ENCODE results near the gene CUEDC1. TPM values are rescaled to one million over a fixed set of nuclear protein-coding genes. Genes with fewer than 3 reads are reported as not detected.

CUEDC1 gene
- total and polyA plus RNA-seq, 2 of the 13 experiments (the other 11 are each of a cell fraction or from before 2014, with no cell fraction given): 7.4 to 12.9 TPM

DNA sequence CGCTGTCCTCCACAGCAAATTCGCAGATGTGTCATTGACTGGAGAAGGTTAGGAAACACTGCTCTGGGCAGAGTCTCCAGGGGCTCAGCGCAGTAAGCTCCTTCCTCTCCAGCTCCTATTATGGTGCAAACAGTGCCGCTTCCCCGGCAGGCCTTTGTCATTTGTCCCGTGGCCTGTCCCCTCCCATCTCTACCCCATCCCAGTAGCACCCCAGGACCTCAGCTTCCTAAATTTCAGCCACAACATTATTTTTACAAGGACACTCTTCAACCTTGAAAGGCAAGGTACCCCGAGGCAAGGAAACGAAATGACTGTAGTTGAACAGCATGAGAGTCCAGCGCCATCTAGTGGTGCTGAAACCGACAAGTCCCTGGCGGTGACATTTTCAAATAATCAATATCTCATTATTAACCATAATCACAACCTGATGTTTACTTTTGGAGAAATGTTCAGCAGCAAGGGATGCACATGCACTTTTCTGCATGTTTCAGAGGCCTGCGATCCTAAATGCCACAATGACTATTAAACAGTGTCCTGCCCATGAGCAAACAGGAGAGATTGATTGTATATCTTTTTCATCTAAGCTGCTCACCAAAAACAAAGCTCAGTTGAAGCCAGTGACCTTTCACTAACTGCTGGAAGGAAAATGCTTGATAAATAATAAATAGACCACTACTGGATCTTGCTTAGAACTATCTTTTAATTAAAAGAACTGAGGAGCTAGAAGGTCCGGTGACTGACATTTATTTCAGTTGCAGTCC lies 121.9 kb downstream of the CUEDC1 start (continued):
- TF ChIP-seq, protein P1, sequence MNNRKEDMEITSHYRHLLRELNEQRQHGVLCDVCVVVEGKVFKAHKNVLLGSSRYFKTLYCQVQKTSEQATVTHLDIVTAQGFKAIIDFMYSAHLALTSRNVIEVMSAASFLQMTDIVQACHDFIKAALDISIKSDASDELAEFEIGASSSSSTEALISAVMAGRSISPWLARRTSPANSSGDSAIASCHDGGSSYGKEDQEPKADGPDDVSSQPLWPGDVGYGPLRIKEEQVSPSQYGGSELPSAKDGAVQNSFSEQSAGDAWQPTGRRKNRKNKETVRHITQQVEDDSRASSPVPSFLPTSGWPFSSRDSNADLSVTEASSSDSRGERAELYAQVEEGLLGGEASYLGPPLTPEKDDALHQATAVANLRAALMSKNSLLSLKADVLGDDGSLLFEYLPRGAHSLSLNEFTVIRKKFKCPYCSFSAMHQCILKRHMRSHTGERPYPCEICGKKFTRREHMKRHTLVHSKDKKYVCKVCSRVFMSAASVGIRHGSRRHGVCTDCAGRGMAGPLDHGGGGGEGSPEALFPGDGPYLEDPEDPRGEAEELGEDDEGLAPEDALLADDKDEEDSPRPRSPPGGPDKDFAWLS (CRISPR knock-in tag; IDR thresholded peaks at IDR 0.05; ENCODE audit: borderline replicate concordance): no peak
- no peak for TF ChIP-seq ZNF780A (CRISPR knock-in tag; IDR thresholded peaks at IDR 0.05)
- 0 out of 2 replicates have a peak, but pooled peaks have one; percentile 67 for TF ChIP-seq STAT6 (CRISPR knock-in tag; IDR thresholded peaks at IDR 0.05; ENCODE audit: borderline replicate concordance)
- TF ChIP-seq ZNF577 (CRISPR knock-in tag; IDR thresholded peaks at IDR 0.05; ENCODE audit: borderline replicate concordance, low read depth): no peak
- no peak for TF ChIP-seq ZNF781 (CRISPR knock-in tag; IDR thresholded peaks at IDR 0.05; ENCODE audit: borderline replicate concordance, not compliant biosample characterization)
- 0 out of 2 replicates have a peak, but pooled peaks have one; percentile 40 for TF ChIP-seq ZNF605 (CRISPR knock-in tag; IDR thresholded peaks at IDR 0.05)
- peak; percentile 4; the same call in 1 of the 2 replicates for TF ChIP-seq CEBPG (CRISPR knock-in tag; IDR thresholded peaks at IDR 0.05)
- peak; percentile 66; the same call in 1 of the 2 replicates for TF ChIP-seq RXRB (CRISPR knock-in tag; IDR thresholded peaks at IDR 0.05; ENCODE audit: borderline replicate concordance)
- TF ChIP-seq KDM2A (CRISPR knock-in tag; IDR thresholded peaks at IDR 0.05; ENCODE audit: borderline replicate concordance, low read depth): peak; percentile 72
- TF ChIP-seq HOXA5 (CRISPR knock-in tag; IDR thresholded peaks at IDR 0.05): no peak
- no peak for TF ChIP-seq HHEX (CRISPR knock-in tag; IDR thresholded peaks at IDR 0.05)
- 0 out of 2 replicates have a peak, but pooled peaks have one; percentile 5 for TF ChIP-seq NFYB (CRISPR knock-in tag; IDR thresholded peaks at IDR 0.05)
- peak; percentile 59; the same call in 1 of the 2 replicates for TF ChIP-seq MYPOP (CRISPR knock-in tag; IDR thresholded peaks at IDR 0.05)
- TF ChIP-seq, protein P2, sequence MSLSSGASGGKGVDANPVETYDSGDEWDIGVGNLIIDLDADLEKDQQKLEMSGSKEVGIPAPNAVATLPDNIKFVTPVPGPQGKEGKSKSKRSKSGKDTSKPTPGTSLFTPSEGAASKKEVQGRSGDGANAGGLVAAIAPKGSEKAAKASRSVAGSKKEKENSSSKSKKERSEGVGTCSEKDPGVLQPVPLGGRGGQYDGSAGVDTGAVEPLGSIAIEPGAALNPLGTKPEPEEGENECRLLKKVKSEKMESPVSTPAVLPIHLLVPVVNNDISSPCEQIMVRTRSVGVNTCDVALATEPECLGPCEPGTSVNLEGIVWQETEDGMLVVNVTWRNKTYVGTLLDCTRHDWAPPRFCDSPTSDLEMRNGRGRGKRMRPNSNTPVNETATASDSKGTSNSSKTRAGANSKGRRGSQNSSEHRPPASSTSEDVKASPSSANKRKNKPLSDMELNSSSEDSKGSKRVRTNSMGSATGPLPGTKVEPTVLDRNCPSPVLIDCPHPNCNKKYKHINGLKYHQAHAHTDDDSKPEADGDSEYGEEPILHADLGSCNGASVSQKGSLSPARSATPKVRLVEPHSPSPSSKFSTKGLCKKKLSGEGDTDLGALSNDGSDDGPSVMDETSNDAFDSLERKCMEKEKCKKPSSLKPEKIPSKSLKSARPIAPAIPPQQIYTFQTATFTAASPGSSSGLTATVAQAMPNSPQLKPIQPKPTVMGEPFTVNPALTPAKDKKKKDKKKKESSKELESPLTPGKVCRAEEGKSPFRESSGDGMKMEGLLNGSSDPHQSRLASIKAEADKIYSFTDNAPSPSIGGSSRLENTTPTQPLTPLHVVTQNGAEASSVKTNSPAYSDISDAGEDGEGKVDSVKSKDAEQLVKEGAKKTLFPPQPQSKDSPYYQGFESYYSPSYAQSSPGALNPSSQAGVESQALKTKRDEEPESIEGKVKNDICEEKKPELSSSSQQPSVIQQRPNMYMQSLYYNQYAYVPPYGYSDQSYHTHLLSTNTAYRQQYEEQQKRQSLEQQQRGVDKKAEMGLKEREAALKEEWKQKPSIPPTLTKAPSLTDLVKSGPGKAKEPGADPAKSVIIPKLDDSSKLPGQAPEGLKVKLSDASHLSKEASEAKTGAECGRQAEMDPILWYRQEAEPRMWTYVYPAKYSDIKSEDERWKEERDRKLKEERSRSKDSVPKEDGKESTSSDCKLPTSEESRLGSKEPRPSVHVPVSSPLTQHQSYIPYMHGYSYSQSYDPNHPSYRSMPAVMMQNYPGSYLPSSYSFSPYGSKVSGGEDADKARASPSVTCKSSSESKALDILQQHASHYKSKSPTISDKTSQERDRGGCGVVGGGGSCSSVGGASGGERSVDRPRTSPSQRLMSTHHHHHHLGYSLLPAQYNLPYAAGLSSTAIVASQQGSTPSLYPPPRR (CRISPR knock-in tag; IDR thresholded peaks at IDR 0.05; ENCODE audit: borderline replicate concordance): no peak
- peak; percentile 67 for TF ChIP-seq HDAC2 (CRISPR knock-in tag; IDR thresholded peaks at IDR 0.05)
- TF ChIP-seq, protein P3, sequence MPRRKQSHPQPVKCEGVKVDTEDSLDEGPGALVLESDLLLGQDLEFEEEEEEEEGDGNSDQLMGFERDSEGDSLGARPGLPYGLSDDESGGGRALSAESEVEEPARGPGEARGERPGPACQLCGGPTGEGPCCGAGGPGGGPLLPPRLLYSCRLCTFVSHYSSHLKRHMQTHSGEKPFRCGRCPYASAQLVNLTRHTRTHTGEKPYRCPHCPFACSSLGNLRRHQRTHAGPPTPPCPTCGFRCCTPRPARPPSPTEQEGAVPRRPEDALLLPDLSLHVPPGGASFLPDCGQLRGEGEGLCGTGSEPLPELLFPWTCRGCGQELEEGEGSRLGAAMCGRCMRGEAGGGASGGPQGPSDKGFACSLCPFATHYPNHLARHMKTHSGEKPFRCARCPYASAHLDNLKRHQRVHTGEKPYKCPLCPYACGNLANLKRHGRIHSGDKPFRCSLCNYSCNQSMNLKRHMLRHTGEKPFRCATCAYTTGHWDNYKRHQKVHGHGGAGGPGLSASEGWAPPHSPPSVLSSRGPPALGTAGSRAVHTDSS (CRISPR knock-in tag; conservative IDR thresholded peaks at IDR 0.05): no peak

All from HepG2 (cell line).